ENCODE measurements around the gene MEP1A. TPM values are rescaled to one million over a fixed set of nuclear protein-coding genes. Genes with fewer than 3 reads are reported as not detected.
"Not testable (repeated sequence)": the region's sequence is repeated elsewhere in the genome, so short reads cannot be mapped to it uniquely, and the experiment has no call there.

Gene MEP1A
- total RNA-seq, 1 donor from 2014 or later: not detected

- not testable (repeated sequence) for DNase-seq (ENCODE audit: low read depth in 2 of 2)
These were observed 18.5 kb upstream of the MEP1A start for GRCh38 chr6:46774736-46775135.

- DNase-seq (ENCODE audit: low read depth in 2 of 2): no peak
These were observed 17.0 kb upstream of the MEP1A start for GRCh38 chr6:46776070-46776712.

- no peak for DNase-seq (ENCODE audit: low read depth in 2 of 2)
These were observed 15.5 kb upstream of the MEP1A start for GRCh38 chr6:46777476-46778346.

GRCh38 chr6:46781478-46782378, 11.5 kb upstream of the MEP1A start:
- peak; percentile 56 to 69 for DNase-seq (ENCODE audit: low read depth in 2 of 2)

- DNase-seq (ENCODE audit: low read depth in 2 of 2): no peak
These were observed 8.7 kb upstream of the MEP1A start for GRCh38 chr6:46784535-46784934.

- no peak for DNase-seq (ENCODE audit: low read depth in 2 of 2)
These were observed 5.2 kb upstream of the MEP1A start for GRCh38 chr6:46787871-46788540.

GRCh38 chr6:46788791-46789190, 4.4 kb upstream of the MEP1A start:
- DNase-seq (ENCODE audit: low read depth in 2 of 2): no peak

GRCh38 chr6:46789434-46790354, 3.5 kb upstream of the MEP1A start:
- no peak for DNase-seq (ENCODE audit: low read depth in 2 of 2)

- DNase-seq (ENCODE audit: low read depth in 2 of 2): no peak
These were observed 2.8 kb upstream of the MEP1A start for GRCh38 chr6:46790355-46790874.

GRCh38 chr6:46792635-46793034, 554 bp upstream of the MEP1A start:
- no peak for DNase-seq (ENCODE audit: low read depth in 2 of 2)

GRCh38 chr6:46794068-46794467, 879 bp downstream of the MEP1A start:
- DNase-seq (ENCODE audit: low read depth in 2 of 2): no peak

- DNase-seq (ENCODE audit: low read depth in 2 of 2): no peak
These were observed 2.6 kb downstream of the MEP1A start for GRCh38 chr6:46795816-46796215.

GRCh38 chr6:46796848-46797580, 3.8 kb downstream of the MEP1A start:
- DNase-seq (ENCODE audit: low read depth in 2 of 2): no peak

GRCh38 chr6:46799657-46800056, 6.5 kb downstream of the MEP1A start:
- no peak for DNase-seq (ENCODE audit: low read depth in 2 of 2)

- DNase-seq (ENCODE audit: low read depth in 2 of 2): no peak
These were observed 15.6 kb downstream of the MEP1A start for GRCh38 chr6:46808806-46809205.

GRCh38 chr6:46815130-46815529, 21.9 kb downstream of the MEP1A start:
- no peak for DNase-seq (ENCODE audit: low read depth in 2 of 2)

- DNase-seq (ENCODE audit: low read depth in 2 of 2): no peak
These were observed 23.4 kb downstream of the MEP1A start for GRCh38 chr6:46816626-46817025.

GRCh38 chr6:46819561-46819960, 26.4 kb downstream of the MEP1A start:
- no peak for DNase-seq (ENCODE audit: low read depth in 2 of 2)

GRCh38 chr6:46821458-46821881, 28.3 kb downstream of the MEP1A start:
- DNase-seq (ENCODE audit: low read depth in 2 of 2): no peak

Measured in lung microvascular endothelial cell (primary cell).